GM18499 (cell line): ENCODE measurements around the gene PNMA8B.

ENCODE experiments used
- ATAC-seq: cut with Tn5 transposase; IDR thresholded peaks from one replicate; pipeline ENCODE4 v1.9.1; 2021; ENCODE audit warnings: moderate number of reproducible peaks; ENCODE audit not compliant: insufficient read depth, unreplicated experiment

Gene PNMA8B

GRCh38 chr19:46461537-46461936 is 34.1 kb downstream of the PNMA8B start:
- ATAC-seq, result no peak

- no peak for ATAC-seq
Measured at GRCh38 chr19:46460981-46461380, 34.7 kb downstream of the PNMA8B start.

- no peak for ATAC-seq
Measured at GRCh38 chr19:46460055-46460454, 35.6 kb downstream of the PNMA8B start.

GRCh38 chr19:46456930-46457329 is 38.7 kb downstream of the PNMA8B start:
- ATAC-seq, result no peak

- ATAC-seq, result no peak
Measured at GRCh38 chr19:46454244-46454643, 41.4 kb downstream of the PNMA8B start.

GRCh38 chr19:46453661-46454060 is 42.0 kb downstream of the PNMA8B start:
- ATAC-seq, result no peak

GRCh38 chr19:46452186-46452585 is 43.5 kb downstream of the PNMA8B start:
- no peak for ATAC-seq

GRCh38 chr19:46451352-46451751 is 44.3 kb downstream of the PNMA8B start:
- ATAC-seq, result no peak

GRCh38 chr19:46450737-46451136 is 44.9 kb downstream of the PNMA8B start:
- ATAC-seq, result no peak

GRCh38 chr19:46449228-46449627 is 46.4 kb downstream of the PNMA8B start:
- ATAC-seq, result no peak

GRCh38 chr19:46448601-46449000 is 47.1 kb downstream of the PNMA8B start:
- no peak for ATAC-seq

- no peak for ATAC-seq
Measured at GRCh38 chr19:46447824-46448223, 47.8 kb downstream of the PNMA8B start.

GRCh38 chr19:46447006-46447405 is 48.7 kb downstream of the PNMA8B start:
- ATAC-seq, result no peak

GRCh38 chr19:46446021-46446420 is 49.6 kb downstream of the PNMA8B start:
- no peak for ATAC-seq

- ATAC-seq, result no peak
Measured at GRCh38 chr19:46442808-46443450, 52.7 kb downstream of the PNMA8B start.

GRCh38 chr19:46441866-46442265 is 53.8 kb downstream of the PNMA8B start:
- no peak for ATAC-seq
